ENCODE results near the gene FTSJ3. TPM values are rescaled to one million over a fixed set of nuclear protein-coding genes. Genes with fewer than 3 reads are reported as not detected.

Gene FTSJ3
- total and polyA plus RNA-seq, 10 of the 15 experiments (the other 5 are each of a cell fraction or from before 2014, with no cell fraction given) = 17.2 to 79.2 (median 50.4) TPM

DNA sequence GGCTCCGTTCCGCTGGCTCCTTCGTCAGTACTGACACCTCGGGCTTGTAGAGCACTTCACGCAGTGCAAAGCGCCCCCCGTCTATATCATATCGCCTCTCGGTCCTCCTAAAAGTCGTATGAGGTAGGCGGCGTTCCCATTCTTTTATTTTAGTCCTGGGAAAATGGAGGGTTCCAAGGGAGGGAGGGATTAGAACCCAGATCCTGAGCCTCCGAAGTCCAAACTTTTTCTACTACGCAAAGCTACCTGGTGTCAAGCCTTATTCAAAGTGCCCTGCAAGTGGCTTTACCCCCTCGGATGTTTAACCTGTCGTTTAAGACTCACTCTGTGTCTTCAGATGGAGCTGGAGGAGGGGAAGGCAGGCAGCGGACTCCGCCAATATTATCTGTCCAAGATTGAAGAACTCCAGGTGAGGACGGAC, 348 bp upstream of the FTSJ3 start:
- H3K36me3 ChIP-seq (ENCODE audit: control insufficient read depth in 2 of 2, insufficient read depth in 2 of 2, low read length in 1 of 2) = peaks cover 26 to 38% of the 10 kb centered on the region in 2 experiments; a peak in 3 of 4 replicates
- no peaks in the 10 kb centered on the region for H4K20me1 ChIP-seq (ENCODE audit: control insufficient read depth, insufficient read depth)
- peak overlapping the region; percentile 97 for H3K4me2 ChIP-seq (ENCODE audit: control insufficient read depth, insufficient read depth)
- no peaks in the 10 kb centered on the region for H3K9me3 ChIP-seq (replicated peaks; ENCODE audit: control insufficient read depth, insufficient read depth, low read length)
- peak overlapping the region; percentile 95 for H3K27ac ChIP-seq (ENCODE audit: control insufficient read depth, insufficient read depth)
- TF ChIP-seq IKZF2 (IDR thresholded peaks at IDR 0.05) (peak in 1 of 2 experiments; percentile 45; a peak in 1 of 4 replicates), GABPA (IDR thresholded peaks at IDR 0.05; ENCODE audit: low read depth) (no peak)
- POLR2A ChIA-PET = interaction anchor here (0.6 to 4.4 kb wide), 9 partner anchors 11 to 1834 kb away, joined by 3 to 22 read pairs (median 5); partner anchors contain the start of genes CCDC47 and DDX42
- ATAC-seq (no peak), FAIRE-seq (no peak), DNase-seq (ENCODE audit: low read depth, low spot score) (no peak)
- H3K79me2 ChIP-seq (ENCODE audit: control insufficient read depth, insufficient read depth, low read length) = peaks cover 48% of the 10 kb centered on the region
- no TSS peak for BruUV-seq (replicated peaks)
- peaks cover 17% of the 10 kb centered on the region for H3K4me1 ChIP-seq (ENCODE audit: control insufficient read depth, insufficient read depth, low read length)
- WGBS (ENCODE audit: insufficient coverage, insufficient replicate concordance, low lambda C conversion rate, missing lambda C conversion rate) = under 1% methylated on average over 19 of the region's 19 CpGs
- H3K27me3 ChIP-seq (replicated peaks in 1 of 2; ENCODE audit: control insufficient read depth in 2 of 2, insufficient read depth in 2 of 2, low read length in 1 of 2) = no peaks in the 10 kb centered on the region
- H3K4me3 ChIP-seq = peak overlapping the region; percentile 83
- in situ Hi-C loops (cut with MboI) = loop anchor here (25.0 kb wide), 1 partner anchor 391 kb away; the partner anchor contains the start of gene CYB561
- CTCF ChIA-PET = interaction anchor here (0.8 to 2.9 kb wide), 16 partner anchors 9 to 402 kb away, joined by 3 to 19 read pairs (median 4); partner anchors contain the start of genes CCDC47, DDX42 and SMARCD2
- RAD21 ChIA-PET (ENCODE audit: unreplicated experiment) = interaction anchor here (0.8 to 1.5 kb wide), 6 partner anchors 11 to 131 kb away, joined by 3 to 5 read pairs (median 4); partner anchors contain the start of gene CCDC47
- H3K9ac ChIP-seq (ENCODE audit: control insufficient read depth, insufficient read depth, low read length) = peak overlapping the region; percentile 81
- peak overlapping the region; percentile 97 for H2AFZ ChIP-seq (ENCODE audit: control insufficient read depth, low read depth, low read length)
- SMC1A ChIA-PET (ENCODE audit: uncharacterized antibody, unreplicated experiment) = interaction anchor here (1.2 to 1.5 kb wide), 8 partner anchors 10 to 129 kb away, joined by 3 to 12 read pairs (median 6); no protein-coding TSS in a partner anchor
- intact Hi-C loops (cut with micrococcal nuclease; ENCODE audit: unreplicated experiment) = loop anchor here (1.0 to 2.0 kb wide), 3 partner anchors 11 to 129 kb away; partner anchors contain the start of gene CCDC47

DNA sequence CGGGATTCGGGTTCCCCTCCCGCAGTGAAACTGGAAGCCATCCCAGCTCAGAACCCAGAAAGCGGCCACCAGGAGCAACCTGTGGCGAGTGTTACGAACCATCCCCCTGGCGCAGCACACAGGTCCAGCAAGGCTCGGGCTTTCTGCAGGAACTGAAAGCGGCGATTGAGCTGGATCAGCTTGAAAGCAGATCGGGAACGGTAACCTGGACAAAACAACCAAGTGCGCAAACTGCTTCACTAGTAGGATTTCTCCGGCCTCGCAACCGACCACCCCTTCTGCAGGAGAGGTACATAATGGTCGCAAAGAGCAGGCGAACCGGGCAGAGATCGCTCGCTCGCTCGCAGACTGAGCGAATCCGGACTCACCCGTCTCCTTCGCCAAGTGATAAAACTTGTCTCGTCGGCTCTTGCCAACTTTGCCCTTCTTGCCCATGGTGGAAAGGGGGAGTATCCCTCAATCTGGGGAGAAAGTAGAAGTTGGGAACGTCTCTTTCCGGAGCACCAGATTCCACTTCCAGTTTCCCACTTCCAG, 928 bp downstream of the FTSJ3 start:
- ATAC-seq (peak; percentile 7), FAIRE-seq (no peak), DNase-seq (ENCODE audit: low read depth, low spot score) (no peak)
- H3K27me3 ChIP-seq (replicated peaks in 1 of 2; ENCODE audit: control insufficient read depth in 2 of 2, insufficient read depth in 2 of 2, low read length in 1 of 2) = no peaks in the 10 kb centered on the region
- peak overlapping the region; percentile 83 for H3K4me3 ChIP-seq
- SMC1A ChIA-PET (ENCODE audit: uncharacterized antibody, unreplicated experiment) = interaction anchor here (0.5 to 1.1 kb wide), 3 partner anchors 9 to 428 kb away, joined by 3 to 4 read pairs (median 3); no protein-coding TSS in a partner anchor
- intact Hi-C loops (cut with micrococcal nuclease; ENCODE audit: unreplicated experiment) (loop anchor here (1.0 to 2.0 kb wide), 3 partner anchors 13 to 128 kb away; partner anchors contain the start of gene CCDC47), in situ Hi-C loops (cut with MboI) (loop anchor here (25.0 kb wide), 1 partner anchor 389 kb away; the partner anchor contains the start of gene CYB561)
- POLR2A ChIA-PET = interaction anchor here (0.8 to 4.4 kb wide), 5 partner anchors 15 to 125 kb away, joined by 3 to 22 read pairs (median 4); partner anchors contain the start of genes CCDC47 and DDX42
- H3K27ac ChIP-seq (ENCODE audit: control insufficient read depth, insufficient read depth) = peak overlapping the region; percentile 95
- WGBS (ENCODE audit: insufficient coverage, insufficient replicate concordance, low lambda C conversion rate, missing lambda C conversion rate) = under 1% methylated on average over 31 of the region's 31 CpGs
- H3K36me3 ChIP-seq (ENCODE audit: control insufficient read depth in 2 of 2, insufficient read depth in 2 of 2, low read length in 1 of 2) = peaks cover 19 to 32% of the 10 kb centered on the region in 2 experiments
- peaks cover 48% of the 10 kb centered on the region for H3K79me2 ChIP-seq (ENCODE audit: control insufficient read depth, insufficient read depth, low read length)
- H3K4me2 ChIP-seq (ENCODE audit: control insufficient read depth, insufficient read depth) = peak overlapping the region; percentile 46
- peak overlapping the region; percentile 81 for H3K9ac ChIP-seq (ENCODE audit: control insufficient read depth, insufficient read depth, low read length)
- peak overlapping the region; percentile 97 for H2AFZ ChIP-seq (ENCODE audit: control insufficient read depth, low read depth, low read length)
- H4K20me1 ChIP-seq (ENCODE audit: control insufficient read depth, insufficient read depth) = no peaks in the 10 kb centered on the region
- RAD21 ChIA-PET (ENCODE audit: unreplicated experiment) = no interaction called here
- CTCF ChIA-PET = interaction anchor here (0.7 to 2.9 kb wide), 5 partner anchors 8 to 30 kb away, joined by 3 to 19 read pairs (median 4); partner anchors contain the start of gene SMARCD2
- H3K4me1 ChIP-seq (ENCODE audit: control insufficient read depth, insufficient read depth, low read length) = peaks cover 17% of the 10 kb centered on the region
- no peaks in the 10 kb centered on the region for H3K9me3 ChIP-seq (replicated peaks; ENCODE audit: control insufficient read depth, insufficient read depth, low read length)
- BruUV-seq (replicated peaks) = TSS peak; percentile 79
- TF ChIP-seq POLR2AphosphoS2 (IDR thresholded peaks at IDR 0.05; ENCODE audit: low read depth, low read length) = 0 out of 2 replicates have a peak, but pooled peaks have one; percentile 6
- TF ChIP-seq ZSCAN29 (IDR thresholded peaks at IDR 0.05) = no peak
- no peak for TF ChIP-seq IKZF1 (conservative IDR thresholded peaks at IDR 0.05)
- no peak for TF ChIP-seq TAF1 (IDR thresholded peaks at IDR 0.05; ENCODE audit: borderline replicate concordance, low read depth, low read length)
- TF ChIP-seq RB1 (IDR thresholded peaks at IDR 0.05; ENCODE audit: borderline replicate concordance) = no peak
- TF ChIP-seq ZNF384 (IDR thresholded peaks at IDR 0.05; ENCODE audit: borderline replicate concordance, low read depth, low read length) = no peak
- TF ChIP-seq NKRF (conservative IDR thresholded peaks at IDR 0.05) = peak; percentile 66; the same call in 1 of the 2 replicates
- no peak for TF ChIP-seq LARP7 (IDR thresholded peaks at IDR 0.05)
- TF ChIP-seq WRNIP1 (IDR thresholded peaks at IDR 0.05; ENCODE audit: borderline replicate concordance, low read depth, low read length) = 0 out of 2 replicates have a peak, but pooled peaks have one; percentile 27
- no peak for TF ChIP-seq RFX5 (IDR thresholded peaks at IDR 0.05; ENCODE audit: low read depth, low read length)
- no peak for TF ChIP-seq FOS (IDR thresholded peaks at IDR 0.05; ENCODE audit: borderline replicate concordance, extremely low read depth, insufficient read length)
